Stimulated activated CD4-positive, alpha-beta T cell treated with anti-CD3 and anti-CD28 coated beads, TNF-alpha, amount 100 ng/mL, for 4 hours (primary cell): Measurements from ENCODE around the gene IPCEF1.

Experiments
- DNase-seq, 3 experiments: peaks; one replicate each; pipeline ENCODE4 v3.0.0-alpha.2; 2020; ENCODE audit warnings: low read depth in 3 of 3

IPCEF1 gene

DNA sequence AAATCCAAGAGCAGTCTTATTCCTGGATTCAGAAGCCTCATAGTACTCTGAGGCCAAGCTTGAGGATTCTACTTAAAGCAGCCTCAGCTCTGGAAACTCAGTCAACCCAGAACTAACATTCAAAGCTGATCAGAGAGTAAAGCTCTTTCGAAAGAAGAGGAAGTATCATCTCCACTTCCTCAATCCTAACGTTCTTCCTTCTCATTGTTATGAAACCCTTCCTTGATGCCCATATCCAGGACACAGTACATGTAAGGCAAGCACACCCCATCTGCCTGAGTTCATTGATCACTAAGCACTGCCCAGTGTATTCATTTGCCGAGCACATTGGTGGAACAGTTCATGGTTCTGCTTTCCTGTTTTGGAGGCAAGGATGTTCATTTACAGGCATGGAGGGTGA, at the start of gene IPCEF1:
Gene IPCEF1 (minus strand): TSS at position 114 of the 400 bp plus-strand sequence. CDS start 90,856 bp downstream, outside the sequence.
- no peak for DNase-seq

DNA sequence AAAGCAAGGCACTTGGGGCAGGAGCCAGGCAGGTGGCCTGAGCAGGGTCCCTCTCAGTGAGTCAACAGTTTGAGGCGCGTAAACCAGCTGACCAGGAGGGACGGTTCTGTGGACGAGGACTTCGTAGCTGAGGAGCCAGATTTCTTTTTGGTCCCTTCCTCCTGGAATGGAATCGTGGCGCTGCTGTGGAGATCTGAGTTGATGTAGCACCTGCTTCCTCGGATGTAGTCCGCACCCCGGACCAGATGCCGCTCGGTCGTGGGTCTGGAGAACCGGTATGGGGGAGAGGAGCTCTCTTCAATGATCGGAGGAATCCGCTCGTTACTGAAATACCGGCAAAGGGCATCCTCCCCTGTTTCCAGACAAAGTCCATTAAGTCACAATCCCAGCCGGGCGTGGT, 49.7 kb upstream of the IPCEF1 start:
- DNase-seq: no peak

DNA sequence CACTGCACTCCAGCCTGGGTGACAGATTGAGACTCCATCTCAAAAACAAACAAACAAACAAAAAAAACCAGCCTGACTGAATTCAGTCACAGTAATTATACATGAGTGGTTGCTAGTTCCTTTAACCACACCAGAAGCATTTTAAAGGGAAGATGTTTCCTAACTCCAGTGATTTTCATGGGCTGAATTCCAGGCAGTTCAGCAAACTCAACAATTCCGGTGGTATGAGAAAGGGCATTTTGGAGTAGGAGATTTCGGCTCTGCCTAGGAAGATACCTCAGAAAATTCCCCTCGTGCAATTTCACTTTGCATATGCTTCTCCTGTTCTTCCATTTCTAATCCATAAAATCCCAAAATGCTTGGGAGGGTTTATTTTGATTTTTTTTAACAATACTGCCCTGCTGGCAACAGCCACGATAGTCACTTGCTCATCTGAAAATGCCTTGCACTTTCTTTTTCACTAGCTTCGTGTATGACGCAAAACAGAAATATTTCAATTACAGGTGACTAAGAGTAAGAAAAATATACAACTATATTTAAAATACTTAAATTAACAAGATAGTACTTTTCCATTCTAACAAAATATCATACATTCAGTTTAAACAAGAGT, 48.3 kb upstream of the IPCEF1 start:
- DNase-seq: no peak

- DNase-seq: no peak
These were observed 47.2 kb upstream of the IPCEF1 start for GRCh38 chr6:154403788-154404187.

- no peak for DNase-seq
These were observed 45.6 kb upstream of the IPCEF1 start for GRCh38 chr6:154402081-154402780.

GRCh38 chr6:154399097-154399496, 42.5 kb upstream of the IPCEF1 start:
- DNase-seq: no peak

GRCh38 chr6:154397491-154398195, 41.0 kb upstream of the IPCEF1 start:
- DNase-seq: no peak

GRCh38 chr6:154395878-154396277, 39.3 kb upstream of the IPCEF1 start:
- DNase-seq: no peak

DNA sequence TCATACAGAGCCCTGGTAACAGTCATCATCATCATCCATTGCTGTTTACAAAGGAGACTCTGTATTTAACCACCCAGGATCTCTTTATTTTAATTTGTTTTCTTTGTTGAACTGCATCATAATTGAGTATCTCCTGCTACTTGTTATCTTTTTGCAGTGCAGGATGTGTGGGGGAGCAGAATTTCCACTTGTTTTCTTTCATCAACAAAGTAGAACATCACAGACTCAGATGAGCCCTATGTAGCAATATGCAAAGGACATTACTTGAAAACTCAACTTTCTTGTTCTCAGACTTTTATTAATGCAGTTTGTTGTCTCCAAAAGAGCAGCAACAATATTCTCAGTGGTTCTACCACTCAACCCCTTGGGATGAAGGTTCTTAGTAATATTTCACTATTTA, 38.7 kb upstream of the IPCEF1 start:
- DNase-seq: no peak

DNA sequence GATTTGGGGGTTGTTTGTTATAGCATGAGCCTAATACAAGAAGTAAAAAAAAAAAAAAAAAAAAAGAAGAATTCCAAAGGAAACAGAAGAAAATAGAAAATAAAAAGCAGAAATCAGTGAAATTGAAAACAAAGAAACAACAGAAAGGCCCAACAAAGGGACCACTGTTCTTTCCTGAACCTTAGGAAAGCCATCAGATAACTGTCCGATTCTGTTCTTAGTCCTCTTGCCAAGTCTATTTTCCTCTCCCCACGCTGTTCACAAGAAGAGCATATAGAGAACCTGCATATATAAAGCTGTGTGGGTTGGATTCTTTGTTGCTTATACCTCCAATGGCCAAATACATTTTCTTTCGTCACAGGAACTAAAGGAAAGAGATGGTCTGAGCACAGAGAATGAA, 38.0 kb upstream of the IPCEF1 start:
- DNase-seq: no peak

GRCh38 chr6:154390034-154390433, 33.4 kb upstream of the IPCEF1 start:
- DNase-seq: no peak

DNA sequence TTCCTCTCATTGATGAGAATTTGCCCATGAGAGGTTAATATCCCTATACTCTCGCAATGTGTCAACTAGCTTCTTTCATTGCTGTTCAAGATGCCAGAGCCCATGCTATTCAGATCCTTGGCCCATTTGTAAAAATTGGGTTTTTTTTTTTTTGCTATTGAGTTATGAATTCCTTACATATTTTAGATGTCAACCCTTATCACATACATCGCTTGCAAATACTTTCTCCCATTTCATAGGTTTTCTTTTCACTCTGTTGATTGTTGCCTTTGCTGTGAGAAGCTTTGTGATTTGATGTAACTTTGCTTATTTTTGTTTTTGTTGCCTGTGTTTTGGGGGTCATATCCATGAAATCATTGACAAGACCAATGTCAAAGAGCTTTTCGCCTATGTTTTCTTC, 32.2 kb upstream of the IPCEF1 start:
- no peak for DNase-seq

DNA sequence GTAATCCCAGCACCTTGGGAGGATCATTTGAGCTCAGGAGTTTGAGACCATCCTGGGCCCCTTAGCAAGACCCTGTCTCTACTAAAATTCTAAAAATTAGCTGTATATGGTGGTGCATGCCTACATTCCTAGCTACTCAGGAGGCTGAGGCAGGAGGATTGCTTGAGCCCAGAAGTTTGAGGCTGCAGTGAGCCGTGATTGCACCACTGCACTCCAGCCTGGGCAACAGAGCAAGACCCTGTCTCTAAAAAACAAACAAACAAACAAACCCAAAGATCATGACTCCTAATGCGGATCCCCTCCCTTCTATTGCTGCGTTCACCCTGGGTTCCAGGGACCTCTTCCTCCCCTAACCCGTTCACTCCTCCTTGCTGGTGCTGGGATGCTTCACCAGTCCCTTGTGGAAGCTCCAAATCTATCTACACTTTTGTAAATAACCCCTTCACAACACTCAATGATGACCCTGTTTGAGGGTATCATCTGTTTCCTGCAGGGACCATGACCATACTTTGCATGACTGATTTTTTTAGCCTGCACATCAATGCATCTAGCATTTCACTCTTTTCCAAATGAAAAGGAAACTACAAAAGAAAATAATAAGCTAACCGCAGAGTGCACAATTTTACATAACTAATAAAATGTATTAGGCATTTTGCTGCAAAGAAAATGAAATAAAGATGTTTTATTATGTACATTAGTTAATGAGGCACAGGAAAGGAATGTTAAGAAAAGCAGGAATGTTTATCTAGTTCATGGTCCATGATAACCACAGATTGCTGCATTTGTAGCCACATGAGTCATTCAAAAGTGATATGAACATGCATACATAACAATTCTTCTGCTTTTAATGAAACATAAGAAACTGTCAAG, 30.5 kb upstream of the IPCEF1 start:
- DNase-seq: no peak

DNA sequence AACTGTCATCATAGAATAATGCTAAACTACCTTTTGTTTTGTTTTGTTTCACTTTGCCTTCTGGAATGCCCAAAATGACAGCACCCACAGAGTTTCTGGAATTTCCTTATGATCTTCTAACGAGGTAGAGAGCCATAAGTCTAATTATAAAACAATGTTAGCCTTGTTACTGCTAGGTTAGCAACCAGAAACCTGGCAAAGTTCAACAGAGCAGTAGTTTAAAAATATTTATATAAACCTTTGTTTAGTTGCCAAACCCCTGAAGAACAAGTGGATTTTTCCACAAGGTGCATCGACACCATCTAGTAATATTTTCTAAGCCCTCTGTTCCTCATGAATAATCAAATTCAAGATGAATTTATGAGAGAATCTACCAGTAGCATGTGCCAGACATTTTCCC, 27.6 kb upstream of the IPCEF1 start:
- no peak for DNase-seq

- DNase-seq: no peak
These were observed 26.7 kb upstream of the IPCEF1 start for GRCh38 chr6:154383273-154383672.

DNA sequence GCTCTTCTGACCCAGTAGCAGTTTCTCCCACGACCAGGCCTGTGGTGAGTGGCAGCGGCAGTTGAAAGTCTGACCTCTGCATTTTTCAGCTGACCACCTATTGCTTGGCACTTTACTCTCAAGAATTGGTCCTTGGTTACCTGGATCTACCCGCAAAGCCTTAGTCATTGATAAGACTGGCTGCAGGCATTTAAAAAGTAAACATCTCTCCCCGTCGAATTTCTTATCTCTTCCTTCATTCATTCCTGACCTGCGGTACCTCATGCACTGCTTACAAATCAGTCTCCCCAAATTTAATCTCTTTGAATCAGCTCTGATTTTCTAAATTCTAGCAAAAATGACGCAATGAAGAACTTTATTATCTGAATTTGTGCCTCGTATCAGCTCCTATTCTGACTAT, 26.1 kb upstream of the IPCEF1 start:
- DNase-seq: no peak

GRCh38 chr6:154381548-154381947, 24.9 kb upstream of the IPCEF1 start:
- DNase-seq: no peak

DNA sequence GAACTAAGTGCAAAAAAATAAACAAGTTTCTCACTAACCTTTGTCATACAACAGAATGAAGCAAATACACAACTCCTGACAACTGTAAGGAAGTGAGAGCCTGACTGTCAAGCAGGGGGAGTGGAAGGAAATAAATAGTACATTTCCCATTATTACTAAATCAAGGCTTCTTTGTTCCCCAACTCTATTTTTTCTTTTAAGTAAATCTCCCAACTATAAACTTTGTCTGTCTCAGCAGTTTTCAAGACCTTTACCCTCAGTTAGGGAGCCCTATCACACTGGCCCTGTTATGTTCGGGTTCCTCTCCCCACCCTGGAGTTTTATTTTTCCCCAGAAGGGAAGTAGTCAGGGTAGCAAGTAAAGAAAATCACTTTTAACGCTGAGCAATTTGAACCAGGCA, 24.1 kb upstream of the IPCEF1 start:
- no peak for DNase-seq

- no peak for DNase-seq
These were observed 23.0 kb upstream of the IPCEF1 start for GRCh38 chr6:154379585-154379984.

DNA sequence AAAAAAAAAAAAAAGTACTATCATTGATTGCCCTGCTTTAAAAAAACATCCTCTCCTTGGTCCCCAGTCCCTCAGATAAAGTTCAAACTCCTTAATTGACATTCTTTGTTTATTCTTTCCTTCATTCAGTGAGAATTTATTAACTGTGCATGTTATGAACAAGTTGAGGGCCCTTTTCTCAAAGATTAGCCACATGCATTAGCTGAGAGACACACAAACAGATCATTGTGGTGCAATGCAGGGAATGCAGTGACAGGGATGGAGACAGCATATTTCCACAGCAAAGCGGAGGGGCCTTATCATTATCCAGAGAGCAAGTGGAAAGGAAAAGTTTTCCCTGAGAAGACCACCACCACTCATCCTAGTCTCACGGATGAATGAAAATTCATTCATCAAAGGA, 21.9 kb upstream of the IPCEF1 start:
- DNase-seq: no peak

GRCh38 chr6:154377726-154378125, 21.1 kb upstream of the IPCEF1 start:
- DNase-seq: no peak

- DNase-seq: no peak
These were observed 17.4 kb upstream of the IPCEF1 start for GRCh38 chr6:154373971-154374370.
